Ovary (tissue), 9 donors: Measurements from ENCODE around the gene OR6K3. TPM values are rescaled to one million over a fixed set of nuclear protein-coding genes. Genes with fewer than 3 reads are reported as not detected.

ENCODE experiments used
- DNase-seq, 5 donors: peaks; one replicate each; pipeline ENCODE4 v3.0.0-alpha.2; 2019 to 2020
- H3K27ac ChIP-seq, 2 donors: fragments of 200-600 bp; one replicate each; pipeline versions ENCODE4 v1.5.1 to v1.8.0; 2019 to 2022
- H3K27me3 ChIP-seq: fragments of 200-600 bp; one replicate; pipeline ENCODE4 v1.8.0; 2022
- H3K36me3 ChIP-seq: fragments of 200-600 bp; sonication (generic); one replicate; pipeline ENCODE4 v1.5.1; 2019
- H3K4me1 ChIP-seq: one replicate; pipeline ENCODE4 v1.8.1; 2013; ENCODE audit warnings: mild to moderate bottlenecking, moderate library complexity; ENCODE audit not compliant: insufficient read depth
- H3K4me3 ChIP-seq: fragments of 200-600 bp; sonication (generic); one replicate; pipeline ENCODE4 v1.5.1; 2017
- H3K9me3 ChIP-seq, 2 donors: fragments of 200-600 bp in 1 of 2; sonication (generic) in 1 of 2; one replicate each; pipeline versions ENCODE4 v1.5.1 to v1.8.1; 2013 to 2019; ENCODE audit warnings: mild to moderate bottlenecking in 1 of 2, moderate library complexity in 1 of 2
- EP300 ChIP-seq: sonication (generic); formaldehyde crosslinking; IDR thresholded peaks from one replicate; pipeline ENCODE4 v1.6.1; 2017; ENCODE audit warnings: antibody characterized with exemption
- POLR2A ChIP-seq: fragments of 450-650 bp; IDR thresholded peaks from one replicate; pipeline ENCODE4 v1.6.1; 2017; ENCODE audit warnings: antibody characterized with exemption, mild to moderate bottlenecking, moderate library complexity
- WGBS, 3 donors: extraction: QIAGEN DNeasy Blood & Tissue Kit in 1 of 3; methylation state at CpG; one replicate each; pipeline versions ENCODE4 v1.1.5 to v1.1.7; 2013 to 2017; 5-methylcytosine and 5-hydroxymethylcytosine counted together
- intact Hi-C, 4 donors: fragments of 100-400 bp; cut with DNase I; formaldehyde crosslinking; loops; one replicate each; pipeline versions ENCODE4 v1.11.0 to v1.15.1; 2022 to 2023
- polyA plus RNA-seq, 2 donors: library from polyadenylated mRNA; stranded (reverse); fragments of 200-250 nt in 1 of 2; fragments of 350-450 nt in 1 of 2; fragmentation: Illumina TruSeq in 1 of 2; extraction: RNeasy Lipid Tissue Mini Kit (QIAGEN cat#74804) in 1 of 2; gene quantifications; one replicate each; pipeline ENCODE4 v1.2.3, GENCODE V29; 2013 to 2014
- total RNA-seq, 7 donors: library from RNA; depleted of rRNA in 2 of 7; stranded (reverse); fragments of >200 nt in 2 of 7; fragmentation: NEBNext Ultra II Directional in 3 of 7; extraction: Animal tissue kit (Norgen Biotek cat#: 25700) in 3 of 7; gene quantifications; one replicate each; pipeline versions ENCODE4 v1.1.0 to v1.2.4, GENCODE V29; 2016 to 2023
- TF ChIP-seq, protein P1 (sequence below), 3 donors: fragments of 450-650 bp in 2 of 3; fragments of 200-600 bp in 1 of 3; IDR thresholded peaks; one replicate each; pipeline versions ENCODE4 v1.5.1 to v1.8.0; 2016 to 2022; ENCODE audit warnings: antibody characterized with exemption in 3 of 3, mild to moderate bottlenecking in 1 of 3
- donor health status: DM: no; HTN: no; CAD: no; lungs with moderate emphysema.
- donor health status: DM: no; HTN: no; CAD: no.
- donor health status: Bipolar disorder and iron deficiency.
- donor health status: DM: yes; HTN: yes; CAD: no.
- donor health status: DM: no; HTN: no; CAD: no.
- donor health status: DM: yes; HTN: yes; CAD: no.

OR6K3 gene
- total and polyA plus RNA-seq, 9 donors, result 0.11 TPM; not detected in 8

DNA sequence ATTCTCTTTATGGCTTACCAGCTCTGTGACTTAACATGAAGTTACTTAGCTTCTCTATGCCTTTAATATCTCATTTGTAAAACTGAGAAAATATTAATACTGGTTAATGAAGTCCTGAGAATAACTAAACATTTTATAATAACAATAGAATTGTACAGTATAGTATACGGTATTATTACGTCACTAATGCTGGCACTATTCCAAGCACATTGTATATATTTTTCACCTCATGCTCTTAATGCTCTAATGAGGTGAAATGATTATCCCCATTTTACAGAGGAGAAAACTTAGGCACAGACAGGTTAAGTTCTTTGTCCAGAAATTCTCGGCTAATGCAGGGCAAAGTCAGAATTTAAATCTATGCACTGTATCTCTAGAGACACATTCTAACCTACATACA lies 856 bp downstream of the OR6K3 start:
- no peaks in the 10 kb centered on the region for H3K27me3 ChIP-seq
- no peaks in the 10 kb centered on the region for H3K36me3 ChIP-seq
- DNase-seq, result no peak
- no peak overlapping the region for H3K27ac ChIP-seq
- 70 to 76% (median 70%) methylated on average over 3 of the region's 3 CpGs for WGBS, 3 donors
- H3K4me1 ChIP-seq, result no peaks in the 10 kb centered on the region
- TF ChIP-seq, protein P1, sequence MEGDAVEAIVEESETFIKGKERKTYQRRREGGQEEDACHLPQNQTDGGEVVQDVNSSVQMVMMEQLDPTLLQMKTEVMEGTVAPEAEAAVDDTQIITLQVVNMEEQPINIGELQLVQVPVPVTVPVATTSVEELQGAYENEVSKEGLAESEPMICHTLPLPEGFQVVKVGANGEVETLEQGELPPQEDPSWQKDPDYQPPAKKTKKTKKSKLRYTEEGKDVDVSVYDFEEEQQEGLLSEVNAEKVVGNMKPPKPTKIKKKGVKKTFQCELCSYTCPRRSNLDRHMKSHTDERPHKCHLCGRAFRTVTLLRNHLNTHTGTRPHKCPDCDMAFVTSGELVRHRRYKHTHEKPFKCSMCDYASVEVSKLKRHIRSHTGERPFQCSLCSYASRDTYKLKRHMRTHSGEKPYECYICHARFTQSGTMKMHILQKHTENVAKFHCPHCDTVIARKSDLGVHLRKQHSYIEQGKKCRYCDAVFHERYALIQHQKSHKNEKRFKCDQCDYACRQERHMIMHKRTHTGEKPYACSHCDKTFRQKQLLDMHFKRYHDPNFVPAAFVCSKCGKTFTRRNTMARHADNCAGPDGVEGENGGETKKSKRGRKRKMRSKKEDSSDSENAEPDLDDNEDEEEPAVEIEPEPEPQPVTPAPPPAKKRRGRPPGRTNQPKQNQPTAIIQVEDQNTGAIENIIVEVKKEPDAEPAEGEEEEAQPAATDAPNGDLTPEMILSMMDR (IDR thresholded peaks at IDR 0.05), result no peak
- TF ChIP-seq EP300, result no peak
- TF ChIP-seq POLR2A, result no peak
- intact Hi-C loops, result no loop called here
- no peak overlapping the region for H3K4me3 ChIP-seq
- no peaks in the 10 kb centered on the region for H3K9me3 ChIP-seq

- Histone ChIP-seq H3K36me3 (no peaks in the 10 kb centered on the region), H3K4me3 (no peak overlapping the region), H3K9me3 (no peaks in the 10 kb centered on the region), H3K4me1 (no peaks in the 10 kb centered on the region), H3K27ac (no peak overlapping the region), H3K27me3 (no peaks in the 10 kb centered on the region)
- WGBS, 3 donors, result 85 to 93% (median 90%) methylated on average over 6 of the region's 6 CpGs
- TF ChIP-seq EP300 (no peak), POLR2A (no peak)
- TF ChIP-seq, protein P1 (IDR thresholded peaks at IDR 0.05), result no peak
- no peak for DNase-seq
- intact Hi-C loops, result no loop called here
Measured at GRCh38 chr1:158717344-158717743, 3.2 kb downstream of the OR6K3 start.

GRCh38 chr1:158716335-158716734 lies 4.2 kb downstream of the OR6K3 start:
- no peaks in the 10 kb centered on the region for H3K27me3 ChIP-seq

DNA sequence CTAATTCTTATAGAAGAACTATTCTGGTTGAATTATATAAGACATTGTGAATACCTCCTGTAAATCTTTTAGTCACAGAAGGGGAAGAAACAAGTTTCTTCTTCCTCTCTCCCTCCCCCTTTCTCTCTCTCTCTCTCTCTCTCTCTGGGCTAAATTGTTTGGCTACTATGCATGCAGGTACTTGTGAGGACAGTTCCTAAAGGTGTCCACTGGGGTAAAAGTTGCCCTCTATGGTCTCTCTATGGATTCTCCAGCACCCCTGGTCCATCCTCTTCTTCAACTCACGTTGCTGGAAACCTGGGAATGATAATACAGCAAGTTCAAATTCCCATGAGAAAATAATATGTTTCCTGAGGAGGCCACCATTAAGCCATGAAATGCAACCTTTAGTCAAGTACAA lies 5.8 kb downstream of the OR6K3 start:
- no peak overlapping the region for H3K27ac ChIP-seq
- H3K27me3 ChIP-seq, result no peaks in the 10 kb centered on the region
- DNase-seq, result no peak
- TF ChIP-seq, protein P1 (IDR thresholded peaks at IDR 0.05), result no peak
- TF ChIP-seq EP300 (no peak), POLR2A (no peak)
- no peaks in the 10 kb centered on the region for H3K9me3 ChIP-seq
- no peak overlapping the region for H3K4me3 ChIP-seq
- intact Hi-C loops, result no loop called here
- H3K36me3 ChIP-seq, result no peaks in the 10 kb centered on the region
- 52 to 63% (median 53%) methylated on average over 1 of the region's 1 CpG for WGBS, 3 donors
- H3K4me1 ChIP-seq, result no peaks in the 10 kb centered on the region

More at GRCh38 chr1:158716335-158716734, 4.2 kb downstream of the OR6K3 start:
- Histone ChIP-seq H3K36me3 (no peaks in the 10 kb centered on the region), H3K9me3 (no peaks in the 10 kb centered on the region), H3K4me3 (no peak overlapping the region), H3K4me1 (no peaks in the 10 kb centered on the region), H3K27ac (no peak overlapping the region)
- TF ChIP-seq POLR2A (no peak), EP300 (no peak)
- TF ChIP-seq, protein P1 (IDR thresholded peaks at IDR 0.05), result no peak
- intact Hi-C loops, result no loop called here
- DNase-seq, result no peak
- 32 to 57% (median 44%) methylated on average over 1 of the region's 1 CpG for WGBS, 3 donors
